Common myeloid progenitor, CD34-positive (primary cell): ENCODE measurements around the gene SLAMF8.

Experiments used
- CTCF ChIA-PET: fragments of 350-600 bp; sonication (Branson Sonifier 250); formaldehyde crosslinking; loops from one replicate; lab custom pipeline; 2021; ENCODE audit warnings: antibody characterized with exemption; lab: Charles Lee
- POLR2A ChIA-PET: fragments of 350-600 bp; sonication (Branson Sonifier 250); formaldehyde crosslinking; loops from one replicate; lab custom pipeline; 2021; ENCODE audit warnings: antibody characterized with exemption; lab: Charles Lee
- DNase-seq, 3 donors: peaks; one replicate each; pipeline versions ENCODE4 v3.0.0 to v3.0.0-alpha.2; 2013
- H3K27ac ChIP-seq, 2 experiments: 1 replicate in 1 of 2; 2 replicates in 1 of 2; pipeline ENCODE4 v1.7.0; 2013; ENCODE audit warnings: inconsistent platforms in 2 of 2, low read length in 2 of 2, mild to moderate bottlenecking in 2 of 2, low read depth in 1 of 2, moderate library complexity in 1 of 2; ENCODE audit not compliant: severe bottlenecking in 2 of 2, insufficient read depth in 1 of 2, poor library complexity in 1 of 2
- H3K27me3 ChIP-seq, 5 experiments: replicated peaks in 2 of 5; 1 replicate in 3 of 5; 2 replicates in 2 of 5; pipeline versions ENCODE4 v1.6.1 to v1.7.0; 2013; ENCODE audit warnings: low read length in 4 of 5, mild to moderate bottlenecking in 2 of 5, moderate library complexity in 2 of 5, inconsistent platforms in 1 of 5; ENCODE audit not compliant: insufficient read depth in 5 of 5, control insufficient read depth in 4 of 5
- H3K36me3 ChIP-seq, 4 experiments: 1 replicate in 2 of 4; 2 replicates in 2 of 4; pipeline versions ENCODE4 v1.6.1 to v1.7.0; 2013; ENCODE audit warnings: low read length in 3 of 4, control low read depth in 1 of 4, mild to moderate bottlenecking in 1 of 4; ENCODE audit not compliant: control insufficient read depth in 4 of 4, insufficient read depth in 4 of 4
- H3K4me1 ChIP-seq, 4 experiments: 1 replicate in 3 of 4; 2 replicates in 1 of 4; pipeline versions ENCODE4 v1.6.1 to v1.7.1; 2013; ENCODE audit warnings: low read length in 3 of 4, mild to moderate bottlenecking in 3 of 4, control low read depth in 1 of 4, inconsistent platforms in 1 of 4, moderate library complexity in 1 of 4; ENCODE audit not compliant: control insufficient read depth in 4 of 4, insufficient read depth in 4 of 4; ENCODE audit errors: control extremely low read depth in 1 of 4
- H3K4me3 ChIP-seq, 7 experiments: 1 replicate in 4 of 7; 2 replicates in 3 of 7; pipeline versions ENCODE4 v1.5.1 to v1.7.0; 2013; ENCODE audit warnings: mild to moderate bottlenecking in 7 of 7, low read length in 6 of 7, moderate library complexity in 6 of 7, inconsistent platforms in 2 of 7, low read depth in 2 of 7, control low read depth in 1 of 7; ENCODE audit not compliant: insufficient read depth in 4 of 7, control insufficient read depth in 1 of 7; ENCODE audit errors: extremely low read depth in 1 of 7
- H3K9me3 ChIP-seq, 5 experiments: 1 replicate in 4 of 5; 2 replicates in 1 of 5; pipeline versions ENCODE4 v1.6.1 to v1.7.1; 2013; ENCODE audit warnings: low read length in 4 of 5, mild to moderate bottlenecking in 2 of 5, inconsistent platforms in 1 of 5, low read depth in 1 of 5, moderate library complexity in 1 of 5; ENCODE audit not compliant: control insufficient read depth in 4 of 5, insufficient read depth in 2 of 5; ENCODE audit errors: control extremely low read depth in 1 of 5
- WGBS: methylation state at CpG from one replicate; pipeline ENCODE4 v1.1.5; 2013; ENCODE audit not compliant: insufficient coverage; 5-methylcytosine and 5-hydroxymethylcytosine counted together

Gene SLAMF8

GRCh38 chr1:159872891-159873290 is 46.2 kb downstream of the SLAMF8 start:
- Histone ChIP-seq H3K4me3 (no peak overlapping the region), H3K27ac (no peak overlapping the region), H3K36me3 (no peaks in the 10 kb centered on the region), H3K4me1 (peaks cover 0 to 16% (median 8%) of the 10 kb centered on the region in 4 experiments), H3K27me3 (no peaks in the 10 kb centered on the region), H3K9me3 (no peaks in the 10 kb centered on the region)
- DNase-seq = no peak
- POLR2A ChIA-PET = interaction anchor here (0.6 kb wide), 1 partner anchor 18 kb away, joined by 3 read pairs; no protein-coding TSS in a partner anchor
- WGBS = 98% methylated on average over 7 of the region's 15 CpGs
- CTCF ChIA-PET = interaction anchor here (0.5 to 4.0 kb wide), 7 partner anchors 16 to 451 kb away, joined by 3 to 19 read pairs (median 7); no protein-coding TSS in a partner anchor

GRCh38 chr1:159873530-159874143 is 47.0 kb downstream of the SLAMF8 start:
- H3K9me3 ChIP-seq = no peaks in the 10 kb centered on the region
- no peaks in the 10 kb centered on the region for H3K36me3 ChIP-seq
- DNase-seq = no peak
- H3K4me1 ChIP-seq = peaks cover 0 to 15% (median 8%) of the 10 kb centered on the region in 4 experiments
- WGBS = 83% methylated on average over 1 of the region's 4 CpGs
- ChIA-PET POLR2A (interaction anchor here (0.6 kb wide), 1 partner anchor 18 kb away, joined by 3 read pairs; no protein-coding TSS in a partner anchor), CTCF (interaction anchor here (1.0 to 4.0 kb wide), 5 partner anchors 17 to 93 kb away, joined by 3 to 19 read pairs (median 7); partner anchors contain the start of gene DUSP23)
- no peaks in the 10 kb centered on the region for H3K27me3 ChIP-seq
- no peak overlapping the region for H3K4me3 ChIP-seq
- H3K27ac ChIP-seq = no peak overlapping the region

GRCh38 chr1:159877695-159878444 is 51.2 kb downstream of the SLAMF8 start:
- Histone ChIP-seq H3K4me3 (no peak overlapping the region), H3K4me1 (peaks cover 0 to 25% (median 13%) of the 10 kb centered on the region in 4 experiments), H3K27ac (no peak overlapping the region), H3K36me3 (no peaks in the 10 kb centered on the region), H3K9me3 (no peaks in the 10 kb centered on the region), H3K27me3 (no peaks in the 10 kb centered on the region)
- ChIA-PET POLR2A (interaction anchor here (0.8 kb wide), 1 partner anchor 12 kb away, joined by 3 read pairs; no protein-coding TSS in a partner anchor), CTCF (interaction anchor here (5.2 to 5.9 kb wide), 2 partner anchors 14 to 79 kb away, joined by 27 to 57 read pairs; no protein-coding TSS in a partner anchor)
- DNase-seq = no peak
- WGBS = 100% methylated on average over 5 of the region's 6 CpGs

GRCh38 chr1:159879136-159879535 is 52.5 kb downstream of the SLAMF8 start:
- 92% methylated on average over 1 of the region's 3 CpGs for WGBS
- ChIA-PET POLR2A (no interaction called here), CTCF (interaction anchor here (0.9 to 5.9 kb wide), 8 partner anchors 9 to 129 kb away, joined by 3 to 57 read pairs (median 4); no protein-coding TSS in a partner anchor)
- Histone ChIP-seq H3K27ac (no peak overlapping the region), H3K27me3 (no peaks in the 10 kb centered on the region), H3K36me3 (no peaks in the 10 kb centered on the region), H3K9me3 (no peaks in the 10 kb centered on the region), H3K4me3 (no peak overlapping the region), H3K4me1 (peaks cover 0 to 25% (median 13%) of the 10 kb centered on the region in 4 experiments)
- no peak for DNase-seq

- H3K9me3 ChIP-seq = no peaks in the 10 kb centered on the region
- peaks cover 0 to 25% (median 13%) of the 10 kb centered on the region in 4 experiments for H3K4me1 ChIP-seq
- POLR2A ChIA-PET = no interaction called here
- CTCF ChIA-PET = interaction anchor here (1.0 to 5.9 kb wide), 10 partner anchors 10 to 124 kb away, joined by 3 to 57 read pairs (median 4); partner anchors contain the start of gene FCRL6
- no peak overlapping the region for H3K4me3 ChIP-seq
- no peaks in the 10 kb centered on the region for H3K27me3 ChIP-seq
- WGBS = 7% methylated on average over 3 of the region's 4 CpGs
- no peaks in the 10 kb centered on the region for H3K36me3 ChIP-seq
- no peak overlapping the region for H3K27ac ChIP-seq
- DNase-seq = peak; percentile 71 to 89 (median 88)
These were observed 53.3 kb downstream of the SLAMF8 start for GRCh38 chr1:159879977-159880376.

GRCh38 chr1:159880430-159880829 is 53.8 kb downstream of the SLAMF8 start:
- Histone ChIP-seq H3K4me1 (peaks cover 0 to 25% (median 13%) of the 10 kb centered on the region in 4 experiments), H3K27ac (no peak overlapping the region), H3K27me3 (no peaks in the 10 kb centered on the region), H3K4me3 (no peak overlapping the region), H3K36me3 (no peaks in the 10 kb centered on the region), H3K9me3 (no peaks in the 10 kb centered on the region)
- 72% methylated on average over 3 of the region's 3 CpGs for WGBS
- peak in 2 of 3 donors; percentile 59 to 61 for DNase-seq
- CTCF ChIA-PET = interaction anchor here (1.0 to 5.9 kb wide), 8 partner anchors 11 to 81 kb away, joined by 3 to 57 read pairs (median 4); partner anchors contain the start of gene FCRL6
- POLR2A ChIA-PET = no interaction called here
